GM20431 (cell line): ENCODE data around the gene CNOT6.
"Not testable (repeated sequence)": the region's sequence is repeated elsewhere in the genome, so short reads cannot be mapped to it uniquely, and the experiment has no call there.

ENCODE experiments used
- in situ Hi-C: fragments of 300-500 bp; cut with MseI, MboI; formaldehyde crosslinking; loops from one replicate; pipeline ENCODE4 v1.15.0; 2020; ENCODE audit warnings: low sequenced_read_pairs; ENCODE audit not compliant: unreplicated experiment

CNOT6 gene

DNA sequence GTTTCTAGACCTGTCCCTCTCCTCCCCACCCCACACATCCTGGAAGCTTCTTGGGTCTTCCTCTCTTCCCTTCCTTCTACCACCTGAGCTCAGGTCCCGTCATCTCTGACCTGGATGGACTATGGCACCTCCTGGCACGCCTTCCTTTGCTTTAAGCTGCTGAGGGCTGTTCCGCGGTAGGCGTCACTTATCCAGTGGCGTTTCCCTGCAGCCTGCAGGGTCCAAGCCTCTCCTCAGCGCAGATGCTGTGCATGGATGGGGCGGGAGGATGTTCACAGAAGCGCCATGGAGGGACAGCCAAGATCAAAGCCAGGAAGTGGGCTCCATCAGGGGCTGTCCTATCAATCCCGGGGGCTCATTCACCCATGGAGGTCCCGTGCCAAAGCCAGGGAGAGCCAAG, 23.8 kb upstream of the CNOT6 start:
- in situ Hi-C loops: no loop called here

DNA sequence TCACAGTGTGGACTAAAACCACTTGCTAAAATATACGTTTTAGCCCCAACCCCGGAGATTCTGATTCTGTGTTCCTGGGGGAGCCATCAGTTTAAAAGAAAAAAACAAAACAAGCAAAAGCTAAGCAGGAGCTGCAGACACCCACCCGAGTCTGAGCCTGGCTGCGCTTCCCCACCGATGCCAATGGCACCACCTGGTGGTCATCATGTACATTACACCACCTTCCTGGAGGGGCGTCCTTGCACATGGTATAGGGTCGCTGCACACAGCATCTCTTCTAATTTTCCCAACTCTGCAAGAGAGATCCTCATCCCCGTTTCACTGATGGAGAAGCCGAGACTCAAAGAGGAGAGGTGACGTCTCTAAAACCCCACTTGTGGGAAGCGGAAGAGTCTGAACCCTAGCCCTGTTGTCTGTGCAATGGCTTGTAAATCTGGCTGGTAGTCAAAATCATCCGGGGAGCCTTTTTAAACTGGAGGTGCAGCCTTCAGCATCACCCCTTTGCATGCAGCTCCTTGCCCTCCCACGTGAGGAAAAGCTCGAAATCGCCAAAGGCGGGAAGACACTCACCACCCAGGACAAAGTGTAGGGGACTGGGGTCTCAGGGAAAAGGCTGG, 23.1 kb upstream of the CNOT6 start:
- in situ Hi-C loops: no loop called here

DNA sequence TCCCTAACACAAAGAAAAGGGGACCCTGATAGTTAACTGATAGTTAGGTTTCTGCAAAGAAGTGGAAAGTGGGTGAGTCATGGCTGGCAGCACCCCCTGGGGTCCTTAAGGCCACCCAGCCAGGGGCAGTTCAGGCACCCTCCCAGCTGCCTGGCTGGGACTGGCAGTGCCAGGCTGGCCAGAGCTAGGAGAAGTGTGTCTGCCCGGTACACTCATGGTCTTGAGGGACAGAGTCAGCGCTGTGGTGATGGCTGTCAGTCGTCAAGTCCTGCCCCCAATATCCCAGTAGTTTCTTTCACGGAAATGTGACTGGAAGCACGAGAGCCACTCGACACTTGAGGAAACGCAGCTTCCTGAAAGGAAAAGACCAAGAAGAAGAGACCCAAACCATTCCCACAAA, 22.3 kb upstream of the CNOT6 start:
- in situ Hi-C loops: no loop called here

DNA sequence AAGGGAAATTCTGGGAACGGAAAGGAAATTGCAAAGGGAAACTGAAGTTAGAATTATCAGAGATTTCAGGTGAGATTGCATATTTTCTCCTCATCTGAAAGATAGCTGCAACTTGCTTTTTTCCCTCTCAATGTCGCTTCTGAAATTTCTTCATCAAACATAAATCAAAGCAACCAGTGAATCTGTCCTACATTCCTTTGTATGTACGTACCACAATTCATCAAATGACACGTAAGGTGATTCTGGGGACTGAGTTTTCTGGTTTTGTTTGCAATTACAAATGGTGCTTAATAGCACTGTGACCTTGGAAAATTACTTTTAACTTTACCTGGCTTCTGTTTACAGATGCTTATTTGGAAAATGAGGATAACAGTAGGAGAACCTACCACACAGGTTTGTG, 21.9 kb upstream of the CNOT6 start:
- in situ Hi-C loops: no loop called here

DNA sequence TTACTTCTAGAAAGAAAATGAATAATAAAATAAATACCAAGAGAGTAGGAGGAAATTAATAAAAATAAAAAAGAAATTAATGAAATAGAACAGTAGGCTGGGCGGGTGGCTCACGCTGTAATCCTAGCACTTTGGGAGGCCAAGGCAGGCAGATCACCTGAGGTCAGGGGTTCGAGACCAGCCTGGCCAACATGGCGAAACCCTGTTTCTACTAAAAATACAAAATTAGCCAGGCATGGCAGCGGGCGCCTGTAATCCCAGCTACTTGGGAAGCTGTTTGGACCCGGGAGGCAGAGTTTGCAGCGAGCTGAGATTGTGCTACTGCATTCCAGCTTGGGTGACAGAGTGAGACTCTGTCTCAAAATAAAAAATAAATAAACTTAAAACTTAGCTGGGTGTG, 20.8 kb upstream of the CNOT6 start:
- in situ Hi-C loops: not testable (repeated sequence)

DNA sequence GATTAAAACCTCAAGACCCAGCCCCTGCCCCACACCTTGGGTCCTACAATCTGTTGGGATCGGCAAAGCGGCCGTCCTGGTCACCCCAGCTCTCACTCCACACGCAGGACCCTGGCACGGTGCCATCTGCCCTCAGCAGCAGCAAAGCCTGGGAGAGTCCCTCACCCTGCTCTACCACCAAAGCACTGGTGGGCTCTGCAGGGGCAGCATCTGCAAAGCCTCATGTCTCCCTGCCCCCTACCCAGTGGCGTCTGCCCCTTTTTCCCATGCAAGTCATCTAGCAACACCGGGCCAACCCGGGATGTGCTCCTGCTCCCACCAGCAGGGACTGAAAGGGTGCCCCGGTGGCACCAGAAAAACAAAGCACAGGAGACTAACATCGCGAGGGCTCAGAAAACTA, 19.6 kb upstream of the CNOT6 start:
- in situ Hi-C loops: no loop called here

DNA sequence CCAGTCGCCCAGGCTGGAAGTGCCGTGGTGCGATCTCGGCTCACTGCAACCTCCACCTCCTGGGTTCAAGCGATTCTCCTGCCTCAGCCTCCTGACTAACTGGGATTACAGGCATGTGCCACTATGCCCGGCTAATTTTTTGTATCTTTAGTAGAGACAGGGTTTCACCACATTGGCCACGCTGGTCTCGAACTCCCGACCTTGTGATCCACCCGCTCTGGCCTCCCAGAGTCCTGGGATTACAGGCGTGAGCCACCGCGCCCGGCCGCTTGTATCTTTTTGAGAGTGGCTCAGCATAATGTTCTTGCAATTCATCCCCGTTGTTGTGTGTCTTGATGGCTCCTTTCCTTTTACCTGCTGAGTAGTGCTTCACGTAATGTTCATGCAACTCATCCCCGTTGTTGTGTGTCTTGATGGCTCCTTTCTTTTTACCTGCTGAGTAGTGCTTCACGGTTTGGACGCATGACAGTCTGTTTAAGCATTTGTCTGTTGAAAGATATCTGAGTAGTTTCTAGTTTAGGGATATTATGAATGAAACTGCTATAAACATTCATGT, 18.1 kb upstream of the CNOT6 start:
- in situ Hi-C loops: not testable (repeated sequence)

DNA sequence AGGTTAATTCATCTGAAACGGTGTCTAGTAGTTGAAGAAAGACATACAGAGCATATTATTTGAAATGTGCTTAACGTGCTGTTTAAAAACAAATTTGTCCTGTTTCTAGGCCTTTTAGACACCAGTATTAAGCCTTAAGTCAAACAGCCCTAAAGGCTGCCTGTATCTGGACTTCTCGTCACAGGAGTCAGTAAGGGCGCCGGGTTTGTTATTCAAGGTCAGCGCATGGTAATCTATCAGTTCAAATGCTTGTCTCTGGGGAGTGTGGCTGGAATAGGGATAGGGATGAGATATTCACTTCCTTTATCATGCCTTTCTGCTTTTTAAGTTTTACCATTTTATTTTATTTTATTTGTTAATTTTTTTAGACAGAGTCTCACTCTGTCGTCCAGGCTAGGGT, 9.4 kb upstream of the CNOT6 start:
- in situ Hi-C loops: no loop called here

DNA sequence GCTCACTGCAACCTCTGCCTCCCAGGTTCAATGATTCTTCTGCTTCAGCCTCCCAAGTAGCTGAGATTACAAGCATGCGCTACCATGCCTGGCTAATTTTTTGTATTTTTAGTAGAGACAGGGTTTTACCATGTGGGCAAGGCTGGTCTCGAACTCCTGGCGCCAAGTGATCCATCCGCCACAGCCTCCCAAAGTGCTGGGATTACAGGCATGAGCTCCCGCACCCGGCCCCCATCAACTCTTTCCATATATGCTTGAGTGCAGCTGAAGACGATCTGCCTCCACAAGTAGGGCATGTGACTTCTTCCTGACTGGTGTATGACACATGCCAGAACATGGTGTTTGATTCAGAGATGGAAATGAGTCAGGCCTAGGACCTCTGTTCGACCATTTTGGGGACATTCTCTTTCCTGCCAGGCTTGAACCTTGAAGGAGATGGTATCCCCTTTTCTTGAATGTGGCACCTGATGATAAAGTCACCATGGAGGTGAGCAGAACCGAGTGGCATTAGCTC, 7.5 kb upstream of the CNOT6 start:
- in situ Hi-C loops: no loop called here

DNA sequence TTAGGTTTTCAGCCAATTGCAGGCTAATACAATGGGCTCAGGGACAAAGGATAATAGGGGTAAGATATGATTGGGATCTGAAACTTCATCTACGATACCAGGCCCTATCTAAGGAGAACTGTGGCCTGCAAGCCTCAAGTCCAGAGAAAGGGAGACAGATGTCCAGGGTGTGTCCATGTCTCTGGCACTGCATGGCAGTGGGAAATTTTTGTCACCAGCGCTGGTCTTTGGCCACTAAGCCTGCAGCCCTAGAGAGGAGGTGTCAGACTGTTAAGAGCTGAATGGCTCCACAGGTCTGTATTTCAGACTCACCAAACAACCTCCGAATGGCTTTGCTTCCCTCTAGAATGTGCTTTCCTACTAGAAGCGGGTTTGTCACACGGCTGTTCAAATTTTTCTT, 6.6 kb upstream of the CNOT6 start:
- in situ Hi-C loops: no loop called here

DNA sequence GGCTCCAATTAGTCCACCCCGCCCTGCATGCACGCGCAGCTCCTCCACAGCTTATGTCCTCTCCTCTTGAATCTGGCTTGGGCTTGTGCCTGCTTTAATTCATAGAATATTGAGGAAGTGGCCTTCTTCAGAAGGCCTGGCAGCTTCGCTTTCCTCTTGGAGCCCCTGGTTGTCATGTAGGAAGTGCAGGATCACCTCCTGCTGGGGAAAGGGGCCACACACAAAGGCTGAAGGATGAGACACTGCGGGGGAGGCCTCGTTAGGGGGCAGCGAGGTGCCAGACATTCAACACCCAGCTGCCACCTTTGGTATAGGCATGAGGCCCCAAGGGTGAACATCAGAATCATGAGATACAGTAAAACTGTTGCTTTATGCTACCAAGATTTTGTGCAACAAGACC, 2.7 kb upstream of the CNOT6 start:
- in situ Hi-C loops: no loop called here

DNA sequence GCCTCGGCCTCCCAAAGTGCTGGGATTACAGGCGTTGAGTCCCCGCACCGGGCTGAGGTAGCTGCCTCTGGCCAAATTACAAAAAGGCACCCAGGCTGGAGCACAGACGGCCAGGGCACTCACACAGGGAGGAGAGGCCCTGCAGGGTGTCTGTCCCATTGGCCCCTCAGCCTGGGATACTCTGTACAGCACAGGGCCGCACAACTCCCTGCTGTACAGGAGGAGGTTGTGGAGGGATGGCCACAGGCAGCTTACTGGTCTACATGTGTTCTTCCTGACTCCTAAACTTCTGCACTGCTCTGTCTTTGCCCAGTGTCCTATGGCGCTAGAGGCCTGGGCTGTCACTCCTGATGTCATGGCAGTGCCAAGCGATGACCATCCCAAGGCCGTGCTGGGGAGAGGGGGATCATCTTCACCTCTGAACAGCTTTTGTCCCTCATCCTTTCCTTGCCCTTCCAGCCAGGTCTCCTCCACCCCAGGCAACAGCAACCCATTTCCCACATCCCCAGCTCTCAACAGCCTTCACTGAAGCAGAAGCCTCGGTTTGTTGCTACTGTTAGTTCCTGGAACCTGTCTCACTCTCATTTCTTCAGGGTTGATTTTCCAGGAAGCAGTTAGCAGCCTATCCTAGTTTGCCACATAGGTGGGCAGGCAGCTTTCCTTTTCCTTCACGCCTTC, 1.8 kb upstream of the CNOT6 start:
- in situ Hi-C loops: no loop called here

DNA sequence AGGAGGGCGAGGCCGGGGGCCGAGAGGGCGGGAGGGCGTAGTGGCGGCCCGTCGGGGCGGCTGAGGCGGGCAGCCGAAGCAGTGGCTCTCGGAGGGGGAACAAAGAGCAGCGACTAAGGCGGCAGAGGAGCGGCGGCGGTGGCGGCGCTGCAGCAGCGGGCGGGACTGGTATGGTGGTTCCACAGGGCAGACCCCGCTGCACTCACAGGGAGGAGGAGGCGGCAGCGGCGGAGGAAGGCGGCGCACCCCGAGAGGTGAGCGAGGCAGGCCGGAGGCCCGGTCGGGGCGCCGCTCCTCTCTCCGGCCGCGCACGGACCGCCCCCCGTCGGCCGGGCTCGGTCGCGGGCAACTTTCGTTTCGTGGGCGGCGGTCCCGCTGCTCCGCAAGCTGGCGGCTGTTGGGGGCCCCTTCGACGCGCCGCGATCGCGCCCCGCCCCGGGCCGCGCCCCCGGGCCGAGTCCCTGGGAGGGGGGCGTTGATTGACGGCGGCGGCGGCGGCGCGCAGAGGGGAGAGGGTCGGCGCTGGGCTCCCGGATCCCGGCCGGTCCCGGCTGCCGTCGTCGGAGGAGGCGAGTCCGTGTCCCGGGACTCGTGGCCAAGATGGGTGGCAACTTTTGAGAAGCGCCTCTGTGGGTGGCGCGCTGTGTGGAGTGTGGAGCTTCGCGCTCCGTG, 467 bp downstream of the CNOT6 start:
- in situ Hi-C loops: no loop called here

DNA sequence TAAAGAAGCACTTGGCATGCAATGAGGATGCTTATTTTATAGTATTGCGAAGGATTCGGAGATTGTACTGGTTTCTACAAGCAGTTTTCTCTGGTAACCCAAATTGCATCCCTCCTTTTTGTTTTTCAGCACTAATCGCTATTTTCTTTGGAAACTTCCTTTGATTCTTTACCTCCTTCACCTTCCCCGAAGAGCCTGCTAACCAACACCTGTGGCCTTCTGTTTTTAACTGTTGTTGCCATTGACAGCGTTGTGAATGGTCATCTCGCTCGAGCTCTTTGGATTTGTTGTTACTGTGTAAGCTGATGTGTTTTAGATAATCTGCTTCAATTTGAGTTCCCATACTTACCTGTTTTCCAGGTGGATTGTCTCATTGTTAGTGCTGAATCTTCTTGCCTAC, 1.1 kb downstream of the CNOT6 start:
- in situ Hi-C loops: no loop called here

DNA sequence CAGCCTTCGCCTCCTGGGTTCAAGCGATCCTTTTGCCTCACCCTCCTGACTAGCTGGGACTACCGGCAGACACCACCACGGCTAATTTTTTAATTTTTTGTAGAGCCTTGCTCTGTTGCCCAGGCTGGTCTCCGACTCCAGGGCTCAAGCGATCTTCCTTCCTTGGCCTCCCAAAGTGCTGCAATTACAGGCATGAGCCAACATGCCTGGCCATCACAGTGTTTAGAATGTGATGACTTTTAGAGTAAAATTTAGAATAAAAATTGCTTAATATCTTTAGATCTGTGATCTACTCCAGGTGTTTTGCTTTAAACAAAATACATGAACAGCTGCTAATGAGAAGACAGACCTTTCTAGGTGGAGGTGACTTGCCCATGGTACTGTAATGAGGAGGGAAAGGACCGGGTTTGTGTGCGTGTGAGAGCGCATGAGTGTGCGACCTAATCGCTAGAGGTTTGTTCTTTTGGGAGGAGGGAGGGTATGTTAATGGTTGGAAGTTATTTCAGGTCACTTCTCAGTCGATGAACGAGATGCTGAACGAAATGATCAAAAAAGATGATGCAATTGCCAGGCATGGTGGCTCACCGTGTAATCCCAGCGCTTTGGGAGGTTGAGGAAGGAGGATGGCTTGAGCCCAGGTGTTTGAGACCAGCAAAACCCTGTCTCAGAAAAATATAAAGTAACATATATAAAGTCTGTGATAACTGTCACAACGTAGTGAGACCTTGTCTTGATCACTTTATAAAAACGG, 2.0 kb downstream of the CNOT6 start:
- in situ Hi-C loops: no loop called here

DNA sequence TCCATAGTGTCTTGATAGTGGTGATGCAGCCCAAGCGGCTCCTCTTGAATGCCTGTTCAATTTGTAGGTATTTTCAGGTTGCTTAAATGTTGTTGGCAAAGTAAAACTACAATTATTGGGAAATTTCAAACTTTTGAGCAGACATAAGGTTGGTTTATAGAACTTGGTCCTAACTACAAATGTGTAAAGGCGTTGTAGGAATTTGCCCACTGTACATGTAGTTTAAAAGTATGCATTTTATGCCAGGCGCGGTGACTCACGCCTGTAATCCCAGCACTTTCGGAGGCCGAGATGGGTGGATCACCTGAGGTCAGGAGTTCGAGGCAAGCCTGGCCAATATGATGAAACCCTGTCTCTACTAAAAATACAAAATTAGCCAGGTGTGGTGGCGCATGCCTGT, 2.6 kb downstream of the CNOT6 start:
- in situ Hi-C loops: not testable (repeated sequence)

DNA sequence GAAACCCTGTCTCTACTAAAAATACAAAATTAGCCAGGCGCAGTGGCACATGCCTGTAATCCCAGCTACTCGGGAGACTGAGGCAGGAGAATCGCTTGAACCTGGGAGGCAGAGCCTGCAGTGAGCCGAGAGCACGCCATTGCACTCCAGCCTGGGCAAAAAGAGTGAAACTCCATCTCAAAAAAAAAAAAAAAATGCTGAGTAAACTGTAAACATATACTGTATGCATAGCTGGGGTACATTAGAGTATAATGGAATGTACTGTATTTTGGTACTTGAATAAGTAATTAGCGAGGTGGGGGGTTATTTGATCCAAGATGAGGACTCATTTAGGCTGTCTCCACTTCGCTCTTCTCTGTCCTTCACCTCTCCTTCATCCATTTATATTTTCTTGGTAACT, 3.7 kb downstream of the CNOT6 start:
- in situ Hi-C loops: not testable (repeated sequence)

DNA sequence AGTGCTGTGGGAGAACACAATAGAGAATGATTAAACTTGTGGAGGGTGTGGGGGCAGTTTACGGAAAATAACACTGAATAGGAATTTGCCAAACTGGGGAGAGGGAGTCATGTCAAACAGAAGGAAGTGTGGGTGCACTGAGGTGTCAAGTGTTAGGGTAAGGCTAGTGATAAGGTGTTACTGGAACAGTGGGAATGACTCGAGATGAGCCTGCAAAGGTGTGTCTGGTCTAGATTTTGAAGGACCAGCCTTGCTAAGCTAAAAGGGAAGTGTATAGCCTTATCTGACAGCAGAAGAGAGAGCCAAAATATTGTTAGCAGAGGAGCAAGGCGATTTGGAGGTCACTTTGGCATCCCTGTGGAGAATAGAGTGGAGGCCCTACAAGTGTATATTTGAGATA, 4.2 kb downstream of the CNOT6 start:
- in situ Hi-C loops: no loop called here

DNA sequence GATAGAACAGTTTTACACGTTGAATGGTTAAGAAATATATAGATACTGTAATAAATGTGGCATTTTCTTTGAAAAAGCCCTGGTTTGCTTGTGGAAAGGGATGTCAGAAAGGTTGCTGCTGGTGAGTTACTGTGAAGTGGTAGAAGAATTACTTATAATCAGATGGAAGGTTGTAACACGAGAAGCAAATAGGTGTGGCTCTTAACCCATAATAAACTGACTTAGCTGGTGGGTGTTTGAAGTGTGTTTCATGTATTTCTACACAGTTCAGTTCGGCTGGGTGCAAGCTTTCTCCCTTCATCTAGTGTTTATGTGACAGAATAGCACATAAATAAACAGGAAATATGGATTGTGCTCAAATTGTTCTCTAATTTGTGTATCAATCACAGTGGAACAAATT, 5.5 kb downstream of the CNOT6 start:
- in situ Hi-C loops: no loop called here

DNA sequence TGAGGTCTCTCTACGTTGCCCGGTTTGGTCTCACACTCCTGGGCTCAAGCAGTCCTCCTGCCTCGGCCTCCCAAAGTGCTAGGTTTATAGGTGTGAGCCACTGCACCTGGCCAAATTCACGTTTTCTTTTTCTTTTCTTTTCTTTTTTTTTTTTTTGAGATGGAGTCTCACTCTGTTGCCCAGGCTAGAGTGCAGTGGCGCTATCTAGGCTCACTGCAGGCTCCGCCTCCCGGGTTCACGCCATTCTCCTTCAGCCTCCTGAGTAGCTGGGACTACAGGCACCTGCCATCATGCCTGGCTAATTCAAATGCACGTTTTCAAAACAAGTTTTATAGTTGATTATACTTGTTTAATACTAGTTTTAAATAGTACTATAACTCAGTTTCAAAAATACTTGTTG, 6.1 kb downstream of the CNOT6 start:
- in situ Hi-C loops: not testable (repeated sequence)

DNA sequence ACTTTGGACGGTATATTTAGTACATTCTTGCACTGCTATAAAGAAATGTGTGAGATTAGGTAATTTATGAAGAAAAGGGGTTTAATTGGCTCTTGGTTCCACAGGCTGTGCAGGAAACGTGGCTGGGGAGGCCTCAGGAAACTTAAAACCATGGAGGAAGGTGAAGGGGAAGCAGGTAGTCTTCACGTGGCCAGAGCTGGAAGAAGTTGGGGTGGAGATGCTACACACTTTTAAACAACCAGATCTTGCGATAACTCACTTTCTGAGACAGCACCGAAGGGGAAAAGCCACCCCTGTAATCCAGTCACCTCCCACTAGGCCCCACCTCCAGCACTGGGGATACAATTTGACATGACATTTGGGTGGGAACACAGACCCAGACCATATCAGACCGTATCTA, 13.5 kb downstream of the CNOT6 start:
- in situ Hi-C loops: no loop called here
